B cell (primary cell): ENCODE data around the gene DAZAP1. TPM values are rescaled to one million over a fixed set of nuclear protein-coding genes. Genes with fewer than 3 reads are reported as not detected.

Source experiments
- ATAC-seq: fragments of 200-7000 bp; cut with Tn5 transposase; one replicate; pipeline ENCODE4 v1.10.0; 2021; ENCODE audit warnings: low read depth, mild to moderate bottlenecking, moderate number of reproducible peaks, moderate library complexity
- CTCF ChIA-PET: fragments of 350-600 bp; sonication (Branson Sonifier 250); formaldehyde crosslinking; loops from one replicate; lab custom pipeline; 2021; ENCODE audit warnings: antibody characterized with exemption, inconsistent platforms; lab: Charles Lee
- POLR2A ChIA-PET: fragments of 350-600 bp; sonication (Branson Sonifier 250); formaldehyde crosslinking; loops from one replicate; lab custom pipeline; 2021; ENCODE audit warnings: antibody characterized with exemption; lab: Charles Lee
- DNase-seq: peaks from one replicate; pipeline ENCODE4 v3.0.0; 2013
- H2AFZ ChIP-seq: 2 replicates; pipeline ENCODE4 v1.6.1; 2012; ENCODE audit warnings: mild to moderate bottlenecking, low read depth, low read length; ENCODE audit not compliant: insufficient read depth, poor library complexity, severe bottlenecking
- H3K27ac ChIP-seq, 2 donors: 1 replicate in 1 of 2; 2 replicates in 1 of 2; pipeline ENCODE4 v1.5.1; 2012 to 2013; ENCODE audit warnings: low read length in 2 of 2, mild to moderate bottlenecking in 2 of 2, moderate library complexity in 1 of 2
- H3K27me3 ChIP-seq, 4 experiments: fragments of 200-600 bp in 1 of 4; sonication (generic) in 1 of 4; replicated peaks in 1 of 4; 1 replicate in 2 of 4; 2 replicates in 2 of 4; pipeline versions ENCODE4 v1.6.1 to v1.7.0; 2013 to 2016; ENCODE audit warnings: low read length in 3 of 4, mild to moderate bottlenecking in 2 of 4, mixed read lengths in 1 of 4, moderate library complexity in 1 of 4; ENCODE audit not compliant: insufficient read depth in 4 of 4, control insufficient read depth in 3 of 4; ENCODE audit errors: control extremely low read depth in 1 of 4
- H3K36me3 ChIP-seq, 2 experiments: replicated peaks in 1 of 2; 1 replicate in 1 of 2; 2 replicates in 1 of 2; pipeline versions ENCODE4 v1.6.1 to v1.7.1; 2013; ENCODE audit warnings: low read length in 1 of 2; ENCODE audit not compliant: insufficient read depth in 2 of 2, control insufficient read depth in 1 of 2; ENCODE audit errors: control extremely low read depth in 1 of 2, extremely low read depth in 1 of 2
- H3K4me1 ChIP-seq, 2 donors: fragments of 200-600 bp in 1 of 2; sonication (generic) in 1 of 2; 1 replicate in 1 of 2; 2 replicates in 1 of 2; pipeline versions ENCODE4 v1.5.1 to v1.6.1; 2013 to 2017; ENCODE audit warnings: low read length in 2 of 2; ENCODE audit not compliant: control insufficient read depth in 2 of 2, insufficient read depth in 2 of 2
- H3K4me2 ChIP-seq: replicated peaks from 2 replicates; pipeline ENCODE3; 2012; ENCODE audit warnings: mild to moderate bottlenecking, low read depth, low read length; ENCODE audit not compliant: poor library complexity, severe bottlenecking
- H3K4me3 ChIP-seq, 5 experiments: fragments of 200-600 bp in 1 of 5; sonication (generic) in 1 of 5; 1 replicate in 3 of 5; 2 replicates in 2 of 5; pipeline versions ENCODE4 v1.5.1 to v1.7.0; 2011 to 2016; ENCODE audit warnings: low read length in 4 of 5, mild to moderate bottlenecking in 4 of 5, low read depth in 2 of 5, control low read depth in 1 of 5, moderate library complexity in 1 of 5; ENCODE audit not compliant: insufficient read depth in 1 of 5; ENCODE audit errors: control extremely low read depth in 1 of 5, extremely low read depth in 1 of 5
- H3K79me2 ChIP-seq: fragments of 200-600 bp; sonication (generic); one replicate; pipeline ENCODE4 v1.6.0; 2016; ENCODE audit warnings: low read length; ENCODE audit not compliant: control insufficient read depth, insufficient read depth
- H3K9ac ChIP-seq: fragments of 200-600 bp; sonication (generic); 2 replicates; pipeline ENCODE4 v1.6.1; 2017; ENCODE audit warnings: mild to moderate bottlenecking, low read length, moderate library complexity
- H3K9me3 ChIP-seq, 3 donors: one replicate each; pipeline versions ENCODE4 v1.6.1 to v1.7.1; 2013; ENCODE audit warnings: low read length in 2 of 3; ENCODE audit not compliant: control insufficient read depth in 2 of 3, insufficient read depth in 1 of 3; ENCODE audit errors: control extremely low read depth in 1 of 3
- H4K20me1 ChIP-seq: 2 replicates; pipeline ENCODE4 v1.6.0; 2012; ENCODE audit warnings: mild to moderate bottlenecking, low read length; ENCODE audit not compliant: insufficient read depth, control insufficient read depth, poor library complexity, severe bottlenecking
- H3K27ac Mint-ChIP-seq: one replicate; pipeline ENCODE4 v1.8.0; 2021; ENCODE audit warnings: mixed read lengths
- H3K27me3 Mint-ChIP-seq: one replicate; pipeline ENCODE4 v1.8.0; 2021; ENCODE audit warnings: mixed read lengths
- H3K4me1 Mint-ChIP-seq: one replicate; pipeline ENCODE4 v1.8.0; 2021; ENCODE audit warnings: mixed read lengths
- H3K4me3 Mint-ChIP-seq: one replicate; pipeline ENCODE4 v1.8.0; 2021; ENCODE audit warnings: mixed read lengths
- H3K9me3 Mint-ChIP-seq: one replicate; pipeline ENCODE4 v1.8.0; 2022; ENCODE audit warnings: mixed read lengths; ENCODE audit not compliant: insufficient read depth
- EZH2 ChIP-seq: IDR thresholded peaks from 2 replicates; pipeline ENCODE4 v1.6.1; 2012; ENCODE audit warnings: borderline replicate concordance, low read depth, mild to moderate bottlenecking, moderate library complexity, low read length; ENCODE audit not compliant: insufficient read depth, poor library complexity, severe bottlenecking
- WGBS: methylation state at CpG from one replicate; pipeline ENCODE4 v1.1.5; 2013; ENCODE audit warnings: missing lambda C conversion rate; ENCODE audit not compliant: insufficient coverage; 5-methylcytosine and 5-hydroxymethylcytosine counted together
- intact Hi-C: fragments of 100-400 bp; cut with micrococcal nuclease; formaldehyde crosslinking; loops from one replicate; pipeline ENCODE4 v1.10.0; 2022
- polyA plus RNA-seq: library from polyadenylated mRNA; depleted of rRNA; stranded (reverse); fragments of >200 nt; gene quantifications from 2 replicates; pipeline ENCODE4 v1.2.3, GENCODE V29; 2012
- total RNA-seq, 2 donors: library from RNA; stranded (reverse); fragments of 120-200 nt in 1 of 2; gene quantifications; 1 replicate in 1 of 2; 2 replicates in 1 of 2; pipeline versions ENCODE4 v1.2.3 to v1.2.4, GENCODE V29; 2013 to 2022
- TF ChIP-seq, protein P1 (sequence below): fragments of 200-600 bp; IDR thresholded peaks from one replicate; pipeline ENCODE4 v1.8.0; 2022; ENCODE audit warnings: antibody characterized with exemption, mild to moderate bottlenecking

The DAZAP1 gene
- total and polyA plus RNA-seq, 2 donors (not counting 1 experiment from before 2014, with no cell fraction given), result 54.8 to 125 TPM

DNA sequence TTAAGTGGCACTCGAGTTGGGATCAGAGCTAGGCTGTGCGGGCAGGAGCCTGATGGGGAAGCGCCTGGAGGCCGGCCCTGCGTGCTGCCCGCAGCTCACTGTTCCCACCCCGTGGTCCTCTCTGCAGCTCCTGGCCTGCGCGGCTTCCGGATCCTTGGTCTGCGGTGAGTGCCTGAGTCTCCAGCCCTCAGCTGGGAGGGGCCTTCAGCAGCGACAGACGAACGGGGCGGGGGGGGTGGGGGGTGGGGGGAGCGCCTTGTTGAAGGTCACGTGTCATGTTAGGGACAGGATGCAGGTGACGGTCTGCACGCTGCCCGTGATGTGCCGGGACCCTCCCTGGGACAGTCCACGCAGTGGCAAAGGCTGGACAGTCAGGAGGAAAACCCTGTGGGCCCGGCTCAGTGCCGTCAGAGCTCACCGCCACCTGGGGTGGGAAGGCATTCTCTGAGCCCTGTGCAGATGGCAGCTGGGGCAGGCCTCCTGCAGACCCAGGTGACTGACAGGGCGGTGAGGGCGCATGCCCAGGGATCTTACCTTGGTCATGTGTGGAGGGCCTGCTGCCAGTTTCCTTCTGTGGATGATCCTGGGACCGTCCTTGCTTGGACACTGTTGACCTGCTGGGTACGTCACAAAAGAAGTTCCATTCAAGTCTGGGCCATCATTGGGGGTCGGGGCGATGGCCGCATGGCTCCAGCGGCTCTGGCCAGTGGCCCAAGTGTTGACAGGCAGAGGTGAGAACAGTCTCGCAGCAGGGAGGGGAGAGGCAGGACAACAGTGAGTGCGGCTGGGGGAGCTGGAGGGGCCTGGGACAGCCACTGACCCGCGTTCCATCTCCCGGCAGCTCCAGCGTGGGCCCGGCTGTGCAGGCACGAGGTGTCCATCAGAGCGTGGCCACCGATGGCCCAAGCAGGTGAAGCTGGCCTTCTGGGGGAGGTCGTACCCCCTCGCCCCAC, 19.4 kb upstream of the DAZAP1 start:
- WGBS, result 94% methylated on average over 40 of the region's 45 CpGs
- TF ChIP-seq EZH2, result no peak
- TF ChIP-seq, protein P1, sequence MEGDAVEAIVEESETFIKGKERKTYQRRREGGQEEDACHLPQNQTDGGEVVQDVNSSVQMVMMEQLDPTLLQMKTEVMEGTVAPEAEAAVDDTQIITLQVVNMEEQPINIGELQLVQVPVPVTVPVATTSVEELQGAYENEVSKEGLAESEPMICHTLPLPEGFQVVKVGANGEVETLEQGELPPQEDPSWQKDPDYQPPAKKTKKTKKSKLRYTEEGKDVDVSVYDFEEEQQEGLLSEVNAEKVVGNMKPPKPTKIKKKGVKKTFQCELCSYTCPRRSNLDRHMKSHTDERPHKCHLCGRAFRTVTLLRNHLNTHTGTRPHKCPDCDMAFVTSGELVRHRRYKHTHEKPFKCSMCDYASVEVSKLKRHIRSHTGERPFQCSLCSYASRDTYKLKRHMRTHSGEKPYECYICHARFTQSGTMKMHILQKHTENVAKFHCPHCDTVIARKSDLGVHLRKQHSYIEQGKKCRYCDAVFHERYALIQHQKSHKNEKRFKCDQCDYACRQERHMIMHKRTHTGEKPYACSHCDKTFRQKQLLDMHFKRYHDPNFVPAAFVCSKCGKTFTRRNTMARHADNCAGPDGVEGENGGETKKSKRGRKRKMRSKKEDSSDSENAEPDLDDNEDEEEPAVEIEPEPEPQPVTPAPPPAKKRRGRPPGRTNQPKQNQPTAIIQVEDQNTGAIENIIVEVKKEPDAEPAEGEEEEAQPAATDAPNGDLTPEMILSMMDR, result no peak
- Mint-ChIP-seq H3K4me1 (peaks cover 15% of the 10 kb centered on the region), H3K27me3 (peaks cover 3% of the 10 kb centered on the region), H3K9me3 (no peaks in the 10 kb centered on the region), H3K4me3 (no peak overlapping the region), H3K27ac (no peak overlapping the region)
- peaks cover 9 to 13% of the 10 kb centered on the region in 2 donors for H3K4me1 ChIP-seq
- no peak for ATAC-seq
- CTCF ChIA-PET, result interaction anchor here (1.0 kb wide), 1 partner anchor 108 kb away, joined by 3 read pairs; no protein-coding TSS in a partner anchor
- no peak for DNase-seq
- H3K36me3 ChIP-seq, result peaks cover 0 to 36% of the 10 kb centered on the region in 2 experiments
- H3K9me3 ChIP-seq, result no peaks in the 10 kb centered on the region
- no peak overlapping the region for H3K27ac ChIP-seq
- H2AFZ ChIP-seq, result no peak overlapping the region
- H3K79me2 ChIP-seq, result peaks cover 5% of the 10 kb centered on the region
- H3K9ac ChIP-seq, result no peak overlapping the region
- H3K4me2 ChIP-seq, result no peak overlapping the region
- POLR2A ChIA-PET, result no interaction called here
- peaks cover 5% of the 10 kb centered on the region for H4K20me1 ChIP-seq
- intact Hi-C loops, result no loop called here
- H3K4me3 ChIP-seq, result no peak overlapping the region
- H3K27me3 ChIP-seq, result no peaks in the 10 kb centered on the region

DNA sequence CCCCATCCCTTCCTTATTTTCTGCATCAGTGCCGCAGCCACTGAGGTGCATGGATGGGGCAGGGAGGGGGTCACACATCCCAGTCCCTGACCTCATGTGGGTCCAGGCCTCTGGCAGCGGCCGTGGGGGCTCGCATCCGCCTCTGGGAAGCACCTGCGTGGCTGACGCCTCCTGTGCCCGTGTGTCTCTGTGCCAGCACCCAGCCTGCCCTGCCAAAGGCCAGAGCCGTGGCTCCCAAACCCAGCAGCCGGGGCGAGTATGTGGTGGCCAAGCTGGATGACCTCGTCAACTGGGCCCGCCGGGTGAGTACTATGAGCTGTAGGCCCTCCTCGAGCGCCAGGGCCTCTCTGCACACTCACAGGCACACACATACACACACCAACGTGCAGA, 18.8 kb upstream of the DAZAP1 start:
- Mint-ChIP-seq H3K9me3 (no peaks in the 10 kb centered on the region), H3K27me3 (no peaks in the 10 kb centered on the region), H3K4me3 (no peak overlapping the region), H3K27ac (no peak overlapping the region), H3K4me1 (peaks cover 10% of the 10 kb centered on the region)
- no peak for TF ChIP-seq EZH2
- TF ChIP-seq, protein P1, result no peak
- ChIA-PET POLR2A (no interaction called here), CTCF (interaction anchor here (0.6 to 1.0 kb wide), 2 partner anchors 109 to 163 kb away, joined by 3 read pairs; no protein-coding TSS in a partner anchor)
- H3K4me3 ChIP-seq, result no peak overlapping the region
- H2AFZ ChIP-seq, result no peak overlapping the region
- no peak overlapping the region for H3K9ac ChIP-seq
- WGBS, result 95% methylated on average over 16 of the region's 17 CpGs
- H3K9me3 ChIP-seq, result no peaks in the 10 kb centered on the region
- peaks cover 5% of the 10 kb centered on the region for H4K20me1 ChIP-seq
- H3K27me3 ChIP-seq, result no peaks in the 10 kb centered on the region
- H3K4me1 ChIP-seq, result peaks cover 7 to 10% of the 10 kb centered on the region in 2 donors
- H3K36me3 ChIP-seq, result peaks cover 0 to 42% of the 10 kb centered on the region in 2 experiments
- no peak overlapping the region for H3K4me2 ChIP-seq
- intact Hi-C loops, result no loop called here
- no peak overlapping the region for H3K27ac ChIP-seq
- ATAC-seq, result no peak
- H3K79me2 ChIP-seq, result peaks cover 5% of the 10 kb centered on the region
- no peak for DNase-seq
